ENCODE data around the gene TM9SF4.

DNA sequence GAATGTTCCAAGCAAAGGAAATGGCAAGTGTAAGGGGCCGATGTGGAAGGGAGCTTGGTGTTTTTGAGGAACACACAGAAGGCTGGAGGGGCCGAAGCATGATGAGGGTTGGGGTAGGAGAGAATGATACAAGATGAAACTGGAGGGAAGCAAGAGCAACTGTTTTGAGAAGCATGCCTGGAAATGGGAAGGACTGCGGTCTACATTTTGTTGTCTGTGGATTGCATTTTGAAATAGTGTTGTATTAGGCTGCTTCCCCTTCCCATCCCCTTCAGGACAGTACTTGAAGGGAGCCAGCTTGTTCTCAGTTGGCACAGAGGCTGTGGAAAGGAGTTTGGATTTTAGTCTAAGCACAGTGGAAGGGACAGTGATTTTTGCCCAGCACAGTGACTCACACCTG is 2.2 kb downstream of the TM9SF4 start:
- TF ChIP-seq ZIC2 (tag by site-specific recombination; IDR thresholded peaks at IDR 0.05) (no peak), HOXC10 (CRISPR knock-in tag; IDR thresholded peaks at IDR 0.05) (no peak)
